H1 (cell line): ENCODE measurements around the gene MGAT5. TPM values are rescaled to one million over a fixed set of nuclear protein-coding genes. Genes with fewer than 3 reads are reported as not detected.

Source experiments
- CTCF ChIA-PET: fragments of 300-600 bp; sonication (Branson Sonifier 250); formaldehyde crosslinking; loops from one replicate; lab custom pipeline; 2021; ENCODE audit not compliant: partially characterized antibody; lab: Charles Lee
- POLR2A ChIA-PET: fragments of 300-600 bp; sonication (Branson Sonifier 250); formaldehyde crosslinking; loops from one replicate; lab custom pipeline; 2021; ENCODE audit warnings: inconsistent platforms; ENCODE audit not compliant: partially characterized antibody; lab: Charles Lee
- DNase-seq, 2 experiments: peaks; one replicate each; pipeline versions ENCODE4 v3.0.0 to v3.0.0-alpha.2; 2010 to 2022; ENCODE audit warnings: low spot score in 2 of 2, low read depth in 1 of 2, mixed read lengths in 1 of 2
- FAIRE-seq: peaks from 2 replicates; lab custom pipeline; 2011; peaks lifted over from hg19 to GRCh38; lab: Jason Lieb, UNC
- H2AFZ ChIP-seq: 2 replicates; pipeline ENCODE4 v1.8.1; 2012; ENCODE audit warnings: low read length, inconsistent platforms
- H2AK5ac ChIP-seq: 2 replicates; pipeline ENCODE4 v1.6.1; 2013; ENCODE audit warnings: low read depth, low read length
- H2BK120ac ChIP-seq: replicated peaks from 2 replicates; pipeline ENCODE3; 2013; ENCODE audit warnings: low read depth, low read length, inconsistent platforms
- H2BK12ac ChIP-seq: 2 replicates; pipeline ENCODE4 v1.6.1; 2013; ENCODE audit warnings: low read depth, low read length
- H2BK15ac ChIP-seq: 2 replicates; pipeline ENCODE4 v1.6.1; 2013; ENCODE audit warnings: low read length
- H2BK20ac ChIP-seq: 2 replicates; pipeline ENCODE4 v1.6.1; 2013; ENCODE audit warnings: low read length
- H2BK5ac ChIP-seq: 2 replicates; pipeline ENCODE4 v1.6.1; 2013; ENCODE audit warnings: low read depth, low read length
- H3K14ac ChIP-seq: 2 replicates; pipeline ENCODE4 v1.6.1; 2013; ENCODE audit warnings: inconsistent platforms; ENCODE audit not compliant: insufficient read length
- H3K18ac ChIP-seq: 2 replicates; pipeline ENCODE4 v1.6.1; 2013; ENCODE audit warnings: low read length; ENCODE audit errors: extremely low read depth
- H3K23ac ChIP-seq: 2 replicates; pipeline ENCODE4 v1.6.1; 2013; ENCODE audit warnings: inconsistent platforms; ENCODE audit not compliant: insufficient read length
- H3K23me2 ChIP-seq: 2 replicates; pipeline ENCODE4 v1.6.1; 2013; ENCODE audit warnings: low read depth, low read length
- H3K27ac ChIP-seq: 2 replicates; pipeline ENCODE4 v1.6.1; 2011; ENCODE audit warnings: low read depth, low read length, inconsistent platforms
- H3K27me3 ChIP-seq, 4 experiments: replicated peaks in 1 of 4; 1 replicate in 1 of 4; 2 replicates in 3 of 4; pipeline versions ENCODE4 v1.6.1 to v1.8.1; 2011 to 2013; ENCODE audit warnings: low read length in 3 of 4, mild to moderate bottlenecking in 3 of 4, inconsistent platforms in 2 of 4, mixed read lengths in 2 of 4, moderate library complexity in 1 of 4; ENCODE audit not compliant: control insufficient read depth in 3 of 4, insufficient read depth in 3 of 4; ENCODE audit errors: extremely low read depth in 1 of 4
- H3K36me3 ChIP-seq, 4 experiments: 2 replicates each; pipeline versions ENCODE4 v1.6.1 to v1.8.1; 2011 to 2013; ENCODE audit warnings: mild to moderate bottlenecking in 4 of 4, low read length in 3 of 4, moderate library complexity in 2 of 4, control low read depth in 1 of 4, inconsistent platforms in 1 of 4; ENCODE audit not compliant: insufficient read depth in 4 of 4, control insufficient read depth in 2 of 4
- H3K4ac ChIP-seq: replicated peaks from 2 replicates; pipeline ENCODE3; 2013; ENCODE audit warnings: low read length, low read depth, mixed read lengths, inconsistent platforms; ENCODE audit not compliant: insufficient read length
- H3K4me1 ChIP-seq, 4 experiments: replicated peaks in 1 of 4; 1 replicate in 1 of 4; 2 replicates in 3 of 4; pipeline versions ENCODE4 v1.6.1 to v1.8.1; 2011 to 2013; ENCODE audit warnings: low read length in 3 of 4, inconsistent platforms in 2 of 4, mixed read lengths in 1 of 4; ENCODE audit not compliant: insufficient read depth in 4 of 4, control insufficient read depth in 3 of 4
- H3K4me2 ChIP-seq, 2 experiments: 2 replicates each; pipeline versions ENCODE4 v1.6.1 to v1.8.1; 2011 to 2013; ENCODE audit warnings: low read depth in 2 of 2, low read length in 2 of 2, control low read depth in 1 of 2, inconsistent platforms in 1 of 2, mild to moderate bottlenecking in 1 of 2; ENCODE audit not compliant: insufficient read depth in 1 of 2
- H3K4me3 ChIP-seq, 4 experiments: fragments of 200-600, 300-600 bp in 1 of 4; sonication (generic), shearing (Covaris generic), sonication (Bioruptor Twin) in 1 of 4; 2 replicates each; pipeline versions ENCODE4 v1.5.1 to v1.8.1; 2011 to 2016; ENCODE audit warnings: low read length in 4 of 4, low read depth in 3 of 4, control low read depth in 2 of 4, inconsistent platforms in 2 of 4, mild to moderate bottlenecking in 2 of 4, mixed read lengths in 1 of 4, moderate library complexity in 1 of 4; ENCODE audit not compliant: insufficient read depth in 2 of 4; ENCODE audit errors: extremely low read depth in 1 of 4
- H3K56ac ChIP-seq: replicated peaks from 2 replicates; pipeline ENCODE3; 2013; ENCODE audit warnings: low read depth, mild to moderate bottlenecking, mixed read lengths, low read length, inconsistent platforms; ENCODE audit not compliant: insufficient read length
- H3K79me1 ChIP-seq: 2 replicates; pipeline ENCODE4 v1.6.1; 2013; ENCODE audit warnings: low read depth, low read length, control low read depth
- H3K79me2 ChIP-seq, 2 experiments: 2 replicates each; pipeline versions ENCODE4 v1.6.1 to v1.8.1; 2012 to 2013; ENCODE audit warnings: low read length in 2 of 2, mild to moderate bottlenecking in 2 of 2, inconsistent platforms in 1 of 2; ENCODE audit not compliant: insufficient read depth in 2 of 2, control insufficient read depth in 1 of 2
- H3K9ac ChIP-seq, 4 experiments: replicated peaks in 1 of 4; 1 replicate in 1 of 4; 2 replicates in 3 of 4; pipeline versions ENCODE4 v1.6.1 to v1.8.1; 2011 to 2013; ENCODE audit warnings: low read depth in 3 of 4, low read length in 3 of 4, control low read depth in 2 of 4, mild to moderate bottlenecking in 2 of 4, moderate library complexity in 2 of 4, inconsistent platforms in 1 of 4; ENCODE audit errors: extremely low read depth in 1 of 4
- H3K9me3 ChIP-seq, 2 experiments: 2 replicates each; pipeline versions ENCODE4 v1.6.1 to v1.8.1; 2012 to 2013; ENCODE audit warnings: mild to moderate bottlenecking in 2 of 2, moderate library complexity in 2 of 2, control low read depth in 1 of 2, inconsistent platforms in 1 of 2, low read depth in 1 of 2, low read length in 1 of 2, mixed read lengths in 1 of 2; ENCODE audit not compliant: insufficient read depth in 2 of 2
- H4K20me1 ChIP-seq, 2 experiments: replicated peaks in 1 of 2; 2 replicates each; pipeline versions ENCODE3 to v1.8.1; 2011 to 2013; ENCODE audit warnings: inconsistent platforms in 2 of 2, low read length in 2 of 2, mild to moderate bottlenecking in 1 of 2; ENCODE audit not compliant: insufficient read depth in 2 of 2, control insufficient read depth in 1 of 2
- H4K5ac ChIP-seq: 2 replicates; pipeline ENCODE4 v1.6.1; 2013; ENCODE audit warnings: low read length, low read depth, mixed read lengths, inconsistent platforms; ENCODE audit not compliant: insufficient read length
- H4K8ac ChIP-seq: 2 replicates; pipeline ENCODE4 v1.8.0; 2013; ENCODE audit warnings: mild to moderate bottlenecking, moderate library complexity, low read length, inconsistent platforms; ENCODE audit not compliant: insufficient read depth; ENCODE audit errors: extremely low read depth
- H4K91ac ChIP-seq: replicated peaks from 2 replicates; pipeline ENCODE3; 2013; ENCODE audit warnings: low read length, mixed read lengths, inconsistent platforms; ENCODE audit not compliant: insufficient read length
- ASH2L ChIP-seq: fragments of 200-600, 300-600 bp; sonication (generic); IDR thresholded peaks from one replicate; pipeline ENCODE4 v1.7.1; 2017; ENCODE audit warnings: low read length
- BRCA1 ChIP-seq: IDR thresholded peaks from 2 replicates; pipeline ENCODE4 v1.6.1; 2012; ENCODE audit warnings: low read depth, low read length, improper control_type of control experiment
- CEBPB ChIP-seq: IDR thresholded peaks from 2 replicates; pipeline ENCODE4 v1.6.1; 2012; ENCODE audit warnings: low read depth, low read length
- E2F6 ChIP-seq: IDR thresholded peaks from 2 replicates; pipeline ENCODE4 v1.6.1; 2012; ENCODE audit warnings: inconsistent platforms
- NRF1 ChIP-seq: IDR thresholded peaks from 2 replicates; pipeline ENCODE4 v1.6.1; 2011; ENCODE audit warnings: mild to moderate bottlenecking, low read depth, low read length, improper control_type of control experiment
- USF2 ChIP-seq: IDR thresholded peaks from 2 replicates; pipeline ENCODE4 v1.6.1; 2011; ENCODE audit warnings: low read length, improper control_type of control experiment
- WGBS, 2 experiments: shearing (Covaris generic) in 1 of 2; methylation state at CpG; one replicate each; pipeline versions ENCODE4 v1.1.6 to v1.1.7; 2013 to 2015; ENCODE audit warnings: low lambda C conversion rate in 2 of 2, mixed read lengths in 2 of 2, inconsistent platforms in 1 of 2, low coverage in 1 of 2, missing lambda C conversion rate in 1 of 2; ENCODE audit not compliant: insufficient replicate concordance in 2 of 2, insufficient coverage in 1 of 2, insufficient read length in 1 of 2; ENCODE audit errors: extremely low coverage in 1 of 2, missing lambda C conversion rate in 1 of 2; 5-methylcytosine and 5-hydroxymethylcytosine counted together
- polyA plus RNA-seq, 7 experiments: library from polyadenylated mRNA; depleted of rRNA in 3 of 7; stranded (reverse) in 5 of 7; unstranded in 2 of 7; fragments of >200 nt in 5 of 7; fragments of 200-250 nt in 2 of 7; gene quantifications; 1 replicate in 5 of 7; 2 replicates in 1 of 7; 4 replicates in 1 of 7; pipeline versions ENCODE4 v1.2.1 to v1.2.3, GENCODE V29; 2011 to 2013; ENCODE audit warnings: missing spikeins in 2 of 7, mixed read lengths in 2 of 7
- total RNA-seq: library from RNA; stranded (reverse); fragmentation: NEBNext Ultra II Directional; extraction: Animal tissue kit (Norgen Biotek cat#: 25700); gene quantifications from 2 replicates; pipeline ENCODE4 v1.2.1, GENCODE V29; 2021

The MGAT5 gene
- total and polyA plus RNA-seq, 2 of the 8 experiments (the other 6 are each of a cell fraction or from before 2014, with no cell fraction given) = 11.2 to 49.2 TPM

DNA sequence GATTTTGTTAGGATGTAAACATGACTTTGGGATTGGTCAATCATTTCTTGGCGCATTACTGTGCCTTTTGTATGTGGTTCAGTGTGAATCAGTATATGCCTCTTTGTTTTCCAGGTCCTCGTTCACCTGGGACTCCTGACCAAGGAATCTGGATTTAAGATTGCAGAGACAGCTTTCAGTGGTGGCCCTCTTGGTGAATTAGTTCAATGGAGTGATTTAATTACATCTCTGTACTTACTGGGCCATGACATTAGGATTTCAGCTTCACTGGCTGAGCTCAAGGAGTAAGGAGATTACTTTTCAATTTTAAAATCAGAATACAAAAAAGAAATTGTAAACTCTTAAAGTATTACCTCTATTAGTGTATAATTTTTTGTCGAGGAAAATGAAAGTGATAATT lies 87.6 kb downstream of the MGAT5 start:
- 93% methylated on average over 3 of the region's 3 CpGs; no CpG with 5 or more reads in 1 of the 2 experiments for WGBS, 2 experiments
- Histone ChIP-seq H3K9me3 (no peaks in the 10 kb centered on the region), H3K79me2 (no peaks in the 10 kb centered on the region), H4K5ac (no peak overlapping the region), H2BK15ac (no peak overlapping the region), H3K56ac (no peak overlapping the region), H3K4me2 (no peak overlapping the region), H3K4ac (no peak overlapping the region), H4K20me1 (no peaks in the 10 kb centered on the region), H2BK5ac (no peak overlapping the region), H3K36me3 (peaks cover 0 to 2% (median 0%) of the 10 kb centered on the region in 4 experiments; a peak in 1 of 8 replicates), H3K4me1 (no peaks in the 10 kb centered on the region), H3K27ac (no peak overlapping the region), H4K8ac (no peak overlapping the region), H2BK20ac (no peak overlapping the region), H3K23ac (no peak overlapping the region), H2AFZ (no peak overlapping the region), H3K23me2 (no peaks in the 10 kb centered on the region), H3K4me3 (no peak overlapping the region), H3K79me1 (no peaks in the 10 kb centered on the region; the same call in 1 of the 2 replicates), H3K27me3 (no peaks in the 10 kb centered on the region), H3K14ac (no peak overlapping the region), H3K9ac (no peak overlapping the region), H2BK12ac (no peak overlapping the region), H4K91ac (no peak overlapping the region), H2AK5ac (no peak overlapping the region), H2BK120ac (no peak overlapping the region), H3K18ac (no peak overlapping the region)
- POLR2A ChIA-PET = no interaction called here
- DNase-seq (no peak), FAIRE-seq (no peak)
- CTCF ChIA-PET = interaction anchor here (0.8 to 1.3 kb wide), 3 partner anchors 11 to 109 kb away, joined by 3 to 5 read pairs (median 3); partner anchors contain the start of gene MGAT5
- TF ChIP-seq ASH2L (no peak), BRCA1 (no peak), E2F6 (no peak), USF2 (no peak), CEBPB (no peak), NRF1 (no peak)
